HepG2 (cell line): ENCODE data around the gene NOB1. TPM values are rescaled to one million over a fixed set of nuclear protein-coding genes. Genes with fewer than 3 reads are reported as not detected.

Source experiments
- HIVEP1 ChIP-seq: sonication (generic); formaldehyde crosslinking; IDR thresholded peaks from 2 replicates; pipeline ENCODE4 v1.4.0; 2020; ENCODE audit warnings: mild to moderate bottlenecking, missing genetic modification reagents
- HNRNPK ChIP-seq: fragments of 200-400 bp; formaldehyde crosslinking; IDR thresholded peaks from 2 replicates; pipeline ENCODE4 v1.6.1; 2018; ENCODE audit warnings: low read length, low read depth, moderate library complexity, mild to moderate bottlenecking; ENCODE audit not compliant: poor library complexity, severe bottlenecking
- KMT2A ChIP-seq: sonication (generic); formaldehyde crosslinking; IDR thresholded peaks from 2 replicates; pipeline ENCODE4 v1.4.0; 2020; ENCODE audit warnings: missing genetic modification reagents
- MED1 ChIP-seq: sonication (generic); formaldehyde crosslinking; IDR thresholded peaks from 2 replicates; pipeline ENCODE4 v1.4.0; 2020; ENCODE audit warnings: missing genetic modification reagents
- RARA ChIP-seq: IDR thresholded peaks from 2 replicates; pipeline ENCODE4 v1.6.1; 2016; ENCODE audit warnings: missing genetic modification reagents, missing compliant biosample characterization
- SALL1 ChIP-seq: sonication (generic); formaldehyde crosslinking; IDR thresholded peaks from 2 replicates; pipeline ENCODE4 v1.8.0; 2022; ENCODE audit warnings: mild to moderate bottlenecking, missing genetic modification reagents
- TCF7L2 ChIP-seq: IDR thresholded peaks from 2 replicates; pipeline ENCODE4 v1.6.1; 2011; ENCODE audit warnings: mild to moderate bottlenecking, low read depth, low read length, moderate library complexity
- TEAD3 ChIP-seq: optimal IDR thresholded peaks from 2 replicates; pipeline ENCODE3; 2016; ENCODE audit warnings: borderline replicate concordance
- ZNF775 ChIP-seq: sonication (generic); formaldehyde crosslinking; IDR thresholded peaks from 2 replicates; pipeline ENCODE4 v1.4.0; 2020; ENCODE audit warnings: missing genetic modification reagents, mild to moderate bottlenecking, moderate library complexity, borderline replicate concordance
- polyA plus RNA-seq, 8 experiments: library from polyadenylated mRNA; depleted of rRNA in 3 of 8; stranded (reverse) in 7 of 8; unstranded in 1 of 8; fragments of >200 nt; fragmentation: Illumina TruSeq in 4 of 8; extraction: Trizol in 4 of 8; gene quantifications; 2 replicates each; pipeline versions ENCODE4 v1.2.1 to v1.2.3, GENCODE V29; 2011 to 2016; ENCODE audit warnings: low read depth in 4 of 8, missing spikeins in 1 of 8, mixed read lengths in 1 of 8; ENCODE audit not compliant: insufficient read depth in 1 of 8
- total RNA-seq, 5 experiments: library from RNA; depleted of rRNA; stranded (reverse); fragments of >200 nt; fragmentation: Illumina TruSeq; extraction: Trizol; gene quantifications; 2 replicates each; pipeline ENCODE4 v1.2.3, GENCODE V29; 2016; ENCODE audit warnings: low read depth in 1 of 5
- TF ChIP-seq, protein P1 (sequence below): sonication (generic); formaldehyde crosslinking; IDR thresholded peaks from 2 replicates; pipeline ENCODE4 v1.4.0; 2020; ENCODE audit warnings: missing genetic modification reagents
- TF ChIP-seq, protein P2 (sequence below): sonication (generic); formaldehyde crosslinking; IDR thresholded peaks from 2 replicates; pipeline ENCODE4 v1.8.0; 2022; ENCODE audit warnings: mild to moderate bottlenecking, missing genetic modification reagents
- TF ChIP-seq, protein P3 (sequence below): sonication (generic); formaldehyde crosslinking; IDR thresholded peaks from 2 replicates; pipeline ENCODE4 v1.8.1; 2023; ENCODE audit warnings: mild to moderate bottlenecking, moderate library complexity, missing genetic modification reagents
- TF ChIP-seq, protein P4 (sequence below): sonication (generic); formaldehyde crosslinking; IDR thresholded peaks from 2 replicates; pipeline ENCODE4 v1.4.0; 2020; ENCODE audit warnings: mild to moderate bottlenecking, missing genetic modification reagents
- TF ChIP-seq, protein P5 (sequence below): IDR thresholded peaks from 2 replicates; pipeline ENCODE4 v1.6.1; 2016; ENCODE audit warnings: missing compliant biosample characterization, missing genetic modification reagents, borderline replicate concordance
- TF ChIP-seq, protein P6 (sequence below): IDR thresholded peaks from 2 replicates; pipeline ENCODE4 v1.6.1; 2016; ENCODE audit warnings: low read depth
- TF ChIP-seq, protein P7 (sequence below): sonication (generic); formaldehyde crosslinking; IDR thresholded peaks from 2 replicates; pipeline ENCODE4 v1.5.0; 2020; ENCODE audit warnings: missing genetic modification reagents, mild to moderate bottlenecking, borderline replicate concordance

Gene NOB1
- total and polyA plus RNA-seq, 2 of the 13 experiments (the other 11 are each of a cell fraction or from before 2014, with no cell fraction given): 47.1 to 162 TPM

DNA sequence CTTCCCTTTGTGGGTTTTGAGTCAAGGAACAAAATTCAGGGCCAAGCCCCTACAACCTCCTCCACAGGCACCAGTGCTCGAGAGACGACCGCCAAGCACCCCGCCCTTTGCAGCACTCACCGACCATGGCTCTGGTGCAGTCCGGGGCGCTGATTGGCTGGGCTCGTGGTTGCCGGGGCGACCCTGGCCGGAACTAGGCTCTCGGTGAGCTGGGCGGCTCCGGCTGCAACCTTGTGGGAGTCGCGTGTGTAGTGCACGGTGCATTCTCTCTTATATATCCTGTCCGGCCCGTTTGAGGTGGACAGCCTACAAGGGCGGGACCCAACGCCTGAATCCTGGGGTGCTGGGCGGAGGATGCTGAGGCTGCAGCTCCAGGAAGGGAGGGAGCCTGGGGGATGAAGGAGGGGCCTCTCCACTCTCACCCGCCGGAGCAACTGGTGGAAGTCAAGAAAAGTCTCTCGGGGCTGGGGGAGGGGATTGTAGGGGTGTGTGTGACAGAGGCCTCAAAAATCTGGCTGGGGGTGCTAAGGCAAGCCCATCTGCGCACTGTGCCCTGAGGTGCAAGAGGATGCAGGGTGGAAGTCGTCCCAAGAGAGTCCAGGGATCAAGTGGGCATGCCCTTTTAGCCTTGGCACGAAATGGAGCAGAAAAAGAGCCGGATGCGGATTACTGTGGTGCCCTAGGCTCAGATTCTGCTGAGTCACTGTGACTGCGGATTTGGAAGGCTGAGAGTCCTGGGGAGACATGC lies 28.2 kb downstream of the NOB1 start, which contains the start of gene NQO1 (continued):
- TF ChIP-seq, protein P1, sequence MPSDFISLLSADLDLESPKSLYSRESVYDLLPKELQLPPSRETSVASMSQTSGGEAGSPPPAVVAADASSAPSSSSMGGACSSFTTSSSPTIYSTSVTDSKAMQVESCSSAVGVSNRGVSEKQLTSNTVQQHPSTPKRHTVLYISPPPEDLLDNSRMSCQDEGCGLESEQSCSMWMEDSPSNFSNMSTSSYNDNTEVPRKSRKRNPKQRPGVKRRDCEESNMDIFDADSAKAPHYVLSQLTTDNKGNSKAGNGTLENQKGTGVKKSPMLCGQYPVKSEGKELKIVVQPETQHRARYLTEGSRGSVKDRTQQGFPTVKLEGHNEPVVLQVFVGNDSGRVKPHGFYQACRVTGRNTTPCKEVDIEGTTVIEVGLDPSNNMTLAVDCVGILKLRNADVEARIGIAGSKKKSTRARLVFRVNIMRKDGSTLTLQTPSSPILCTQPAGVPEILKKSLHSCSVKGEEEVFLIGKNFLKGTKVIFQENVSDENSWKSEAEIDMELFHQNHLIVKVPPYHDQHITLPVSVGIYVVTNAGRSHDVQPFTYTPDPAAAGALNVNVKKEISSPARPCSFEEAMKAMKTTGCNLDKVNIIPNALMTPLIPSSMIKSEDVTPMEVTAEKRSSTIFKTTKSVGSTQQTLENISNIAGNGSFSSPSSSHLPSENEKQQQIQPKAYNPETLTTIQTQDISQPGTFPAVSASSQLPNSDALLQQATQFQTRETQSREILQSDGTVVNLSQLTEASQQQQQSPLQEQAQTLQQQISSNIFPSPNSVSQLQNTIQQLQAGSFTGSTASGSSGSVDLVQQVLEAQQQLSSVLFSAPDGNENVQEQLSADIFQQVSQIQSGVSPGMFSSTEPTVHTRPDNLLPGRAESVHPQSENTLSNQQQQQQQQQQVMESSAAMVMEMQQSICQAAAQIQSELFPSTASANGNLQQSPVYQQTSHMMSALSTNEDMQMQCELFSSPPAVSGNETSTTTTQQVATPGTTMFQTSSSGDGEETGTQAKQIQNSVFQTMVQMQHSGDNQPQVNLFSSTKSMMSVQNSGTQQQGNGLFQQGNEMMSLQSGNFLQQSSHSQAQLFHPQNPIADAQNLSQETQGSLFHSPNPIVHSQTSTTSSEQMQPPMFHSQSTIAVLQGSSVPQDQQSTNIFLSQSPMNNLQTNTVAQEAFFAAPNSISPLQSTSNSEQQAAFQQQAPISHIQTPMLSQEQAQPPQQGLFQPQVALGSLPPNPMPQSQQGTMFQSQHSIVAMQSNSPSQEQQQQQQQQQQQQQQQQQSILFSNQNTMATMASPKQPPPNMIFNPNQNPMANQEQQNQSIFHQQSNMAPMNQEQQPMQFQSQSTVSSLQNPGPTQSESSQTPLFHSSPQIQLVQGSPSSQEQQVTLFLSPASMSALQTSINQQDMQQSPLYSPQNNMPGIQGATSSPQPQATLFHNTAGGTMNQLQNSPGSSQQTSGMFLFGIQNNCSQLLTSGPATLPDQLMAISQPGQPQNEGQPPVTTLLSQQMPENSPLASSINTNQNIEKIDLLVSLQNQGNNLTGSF: no peak
- TF ChIP-seq ZNF775 (CRISPR knock-in tag) (no peak), RARA (CRISPR knock-in tag) (no peak), MED1 (peak; percentile 43), HNRNPK (no peak), TEAD3 (CRISPR knock-in tag) (peak; percentile 18), HIVEP1 (no peak; the same call in 1 of the 2 replicates), SALL1 (CRISPR knock-in tag) (peak; percentile 77), KMT2A (CRISPR knock-in tag) (peak; percentile 69; the same call in 1 of the 2 replicates), TCF7L2 (no peak)
- TF ChIP-seq, protein P2, sequence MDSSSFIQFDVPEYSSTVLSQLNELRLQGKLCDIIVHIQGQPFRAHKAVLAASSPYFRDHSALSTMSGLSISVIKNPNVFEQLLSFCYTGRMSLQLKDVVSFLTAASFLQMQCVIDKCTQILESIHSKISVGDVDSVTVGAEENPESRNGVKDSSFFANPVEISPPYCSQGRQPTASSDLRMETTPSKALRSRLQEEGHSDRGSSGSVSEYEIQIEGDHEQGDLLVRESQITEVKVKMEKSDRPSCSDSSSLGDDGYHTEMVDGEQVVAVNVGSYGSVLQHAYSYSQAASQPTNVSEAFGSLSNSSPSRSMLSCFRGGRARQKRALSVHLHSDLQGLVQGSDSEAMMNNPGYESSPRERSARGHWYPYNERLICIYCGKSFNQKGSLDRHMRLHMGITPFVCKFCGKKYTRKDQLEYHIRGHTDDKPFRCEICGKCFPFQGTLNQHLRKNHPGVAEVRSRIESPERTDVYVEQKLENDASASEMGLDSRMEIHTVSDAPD (CRISPR knock-in tag): no peak; the same call in 1 of the 2 replicates
- TF ChIP-seq, protein P3, sequence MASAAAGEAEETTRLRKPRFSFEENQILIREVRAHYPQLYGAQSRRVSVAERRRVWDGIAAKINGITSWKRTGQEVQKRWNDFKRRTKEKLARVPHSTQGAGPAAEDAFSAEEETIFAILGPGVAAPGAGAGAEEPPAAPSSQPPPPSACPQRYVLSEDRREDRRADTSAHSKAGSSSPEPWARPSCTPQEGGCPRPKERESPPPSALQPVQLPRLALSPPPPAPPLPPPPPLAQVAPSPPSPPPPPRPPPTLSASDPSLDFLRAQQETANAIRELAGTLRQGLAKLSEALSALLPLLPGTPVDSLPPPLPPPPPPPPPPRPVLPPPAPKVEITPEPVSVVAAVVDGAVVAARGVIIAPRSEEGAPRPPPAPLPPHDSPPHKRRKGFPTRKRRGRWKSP (CRISPR knock-in tag): peak; percentile 65; the same call in 1 of the 2 replicates
- TF ChIP-seq, protein P4, sequence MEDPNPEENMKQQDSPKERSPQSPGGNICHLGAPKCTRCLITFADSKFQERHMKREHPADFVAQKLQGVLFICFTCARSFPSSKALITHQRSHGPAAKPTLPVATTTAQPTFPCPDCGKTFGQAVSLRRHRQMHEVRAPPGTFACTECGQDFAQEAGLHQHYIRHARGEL: no peak
- TF ChIP-seq, protein P5, sequence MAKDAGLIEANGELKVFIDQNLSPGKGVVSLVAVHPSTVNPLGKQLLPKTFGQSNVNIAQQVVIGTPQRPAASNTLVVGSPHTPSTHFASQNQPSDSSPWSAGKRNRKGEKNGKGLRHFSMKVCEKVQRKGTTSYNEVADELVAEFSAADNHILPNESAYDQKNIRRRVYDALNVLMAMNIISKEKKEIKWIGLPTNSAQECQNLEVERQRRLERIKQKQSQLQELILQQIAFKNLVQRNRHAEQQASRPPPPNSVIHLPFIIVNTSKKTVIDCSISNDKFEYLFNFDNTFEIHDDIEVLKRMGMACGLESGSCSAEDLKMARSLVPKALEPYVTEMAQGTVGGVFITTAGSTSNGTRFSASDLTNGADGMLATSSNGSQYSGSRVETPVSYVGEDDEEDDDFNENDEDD (CRISPR knock-in tag): peak; percentile 62
- TF ChIP-seq, protein P6, sequence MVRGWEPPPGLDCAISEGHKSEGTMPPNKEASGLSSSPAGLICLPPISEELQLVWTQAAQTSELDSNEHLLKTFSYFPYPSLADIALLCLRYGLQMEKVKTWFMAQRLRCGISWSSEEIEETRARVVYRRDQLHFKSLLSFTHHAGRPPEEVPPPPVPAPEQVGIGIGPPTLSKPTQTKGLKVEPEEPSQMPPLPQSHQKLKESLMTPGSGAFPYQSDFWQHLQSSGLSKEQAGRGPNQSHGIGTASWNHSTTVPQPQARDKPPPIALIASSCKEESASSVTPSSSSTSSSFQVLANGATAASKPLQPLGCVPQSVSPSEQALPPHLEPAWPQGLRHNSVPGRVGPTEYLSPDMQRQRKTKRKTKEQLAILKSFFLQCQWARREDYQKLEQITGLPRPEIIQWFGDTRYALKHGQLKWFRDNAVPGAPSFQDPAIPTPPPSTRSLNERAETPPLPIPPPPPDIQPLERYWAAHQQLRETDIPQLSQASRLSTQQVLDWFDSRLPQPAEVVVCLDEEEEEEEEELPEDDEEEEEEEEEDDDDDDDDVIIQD (CRISPR knock-in tag): no peak
- TF ChIP-seq, protein P7, sequence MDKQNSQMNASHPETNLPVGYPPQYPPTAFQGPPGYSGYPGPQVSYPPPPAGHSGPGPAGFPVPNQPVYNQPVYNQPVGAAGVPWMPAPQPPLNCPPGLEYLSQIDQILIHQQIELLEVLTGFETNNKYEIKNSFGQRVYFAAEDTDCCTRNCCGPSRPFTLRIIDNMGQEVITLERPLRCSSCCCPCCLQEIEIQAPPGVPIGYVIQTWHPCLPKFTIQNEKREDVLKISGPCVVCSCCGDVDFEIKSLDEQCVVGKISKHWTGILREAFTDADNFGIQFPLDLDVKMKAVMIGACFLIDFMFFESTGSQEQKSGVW: no peak
